Endothelial cell of umbilical vein (primary cell): ENCODE data around the gene PAX5. TPM values are rescaled to one million over a fixed set of nuclear protein-coding genes. Genes with fewer than 3 reads are reported as not detected.

ENCODE experiments used
- BruUV-seq: library from RNA; stranded (reverse); fragments of 400-500 nt; replicated peaks from 2 replicates; lab custom pipeline; 2021; lab: Mats Ljungman, UMichigan
- CTCF ChIA-PET: fragments of 300-600, 350-600 bp; sonication (Branson Sonifier 250); formaldehyde crosslinking; loops from one replicate; lab custom pipeline; 2021; ENCODE audit warnings: antibody characterized with exemption, inconsistent platforms; lab: Charles Lee
- POLR2A ChIA-PET: fragments of 300-600, 350-600 bp; sonication (Branson Sonifier 250); formaldehyde crosslinking; loops from one replicate; lab custom pipeline; 2021; ENCODE audit warnings: antibody characterized with exemption, inconsistent platforms; lab: Charles Lee
- DNase-seq: peaks from one replicate; pipeline ENCODE4 v3.0.0-alpha.2; 2011; ENCODE audit warnings: low read depth, low spot score
- FAIRE-seq: peaks from 2 replicates; lab custom pipeline; 2011; peaks lifted over from hg19 to GRCh38; lab: Jason Lieb, UNC
- H2AFZ ChIP-seq: 2 replicates; pipeline ENCODE4 v1.6.0; 2012; ENCODE audit warnings: low read depth, low read length, control low read depth, inconsistent platforms
- H3K27ac ChIP-seq: 2 replicates; pipeline ENCODE4 v1.5.1; 2011; ENCODE audit warnings: low read depth, mild to moderate bottlenecking, control low read depth, low read length, moderate library complexity; ENCODE audit not compliant: insufficient read depth
- H3K27me3 ChIP-seq, 2 experiments: 2 replicates each; pipeline versions ENCODE4 v1.6.0 to v1.6.1; 2011; ENCODE audit warnings: low read length in 2 of 2, mixed read lengths in 1 of 2; ENCODE audit not compliant: control insufficient read depth in 2 of 2, insufficient read depth in 2 of 2
- H3K36me3 ChIP-seq, 2 experiments: 2 replicates in 1 of 2; 3 replicates in 1 of 2; pipeline ENCODE4 v1.5.1; 2011; ENCODE audit warnings: low read length in 2 of 2, mild to moderate bottlenecking in 1 of 2, moderate library complexity in 1 of 2; ENCODE audit not compliant: control insufficient read depth in 2 of 2, insufficient read depth in 2 of 2; ENCODE audit errors: extremely low read depth in 1 of 2
- H3K4me1 ChIP-seq: 3 replicates; pipeline ENCODE4 v1.5.1; 2011; ENCODE audit warnings: mild to moderate bottlenecking, low read length; ENCODE audit not compliant: control insufficient read depth, insufficient read depth; ENCODE audit errors: extremely low read depth
- H3K4me2 ChIP-seq: 2 replicates; pipeline ENCODE4 v1.6.1; 2011; ENCODE audit warnings: low read length, control low read depth, mixed read lengths; ENCODE audit not compliant: insufficient read depth
- H3K4me3 ChIP-seq, 3 experiments: fragments of 200-600 bp in 1 of 3; sonication (generic), shearing (Covaris generic) in 1 of 3; replicated peaks in 1 of 3; 2 replicates each; pipeline ENCODE4 v1.5.1; 2011 to 2016; ENCODE audit warnings: control low read depth in 3 of 3, low read length in 3 of 3, mild to moderate bottlenecking in 2 of 3, inconsistent platforms in 1 of 3, low read depth in 1 of 3, moderate library complexity in 1 of 3; ENCODE audit not compliant: insufficient read depth in 1 of 3
- H3K79me2 ChIP-seq: 2 replicates; pipeline ENCODE4 v1.6.0; 2012; ENCODE audit warnings: low read length, inconsistent platforms; ENCODE audit not compliant: control insufficient read depth, insufficient read depth
- H3K9ac ChIP-seq: replicated peaks from 2 replicates; pipeline ENCODE3; 2011; ENCODE audit warnings: low read length, control low read depth; ENCODE audit not compliant: insufficient read depth; ENCODE audit errors: extremely low read depth
- H3K9me1 ChIP-seq: replicated peaks from 3 replicates; pipeline ENCODE4 v1.6.0; 2011; ENCODE audit warnings: mild to moderate bottlenecking, low read length; ENCODE audit not compliant: control insufficient read depth, insufficient read depth; ENCODE audit errors: extremely low read depth
- H3K9me3 ChIP-seq: replicated peaks from 2 replicates; pipeline ENCODE4 v1.5.1; 2012; ENCODE audit warnings: low read length, inconsistent platforms; ENCODE audit not compliant: control insufficient read depth, insufficient read depth
- H4K20me1 ChIP-seq: replicated peaks from 2 replicates; pipeline ENCODE3; 2011; ENCODE audit warnings: mild to moderate bottlenecking, low read length; ENCODE audit not compliant: control insufficient read depth, insufficient read depth; ENCODE audit errors: extremely low read depth
- CTCF ChIP-seq, 2 donors: IDR thresholded peaks; 1 replicate in 1 of 2; 2 replicates in 1 of 2; pipeline ENCODE4 v1.5.1; 2011; ENCODE audit warnings: low read length in 2 of 2, mild to moderate bottlenecking in 2 of 2, moderate library complexity in 2 of 2, control low read depth in 1 of 2, inconsistent platforms in 1 of 2, low read depth in 1 of 2; ENCODE audit not compliant: insufficient read depth in 1 of 2; ENCODE audit errors: extremely low read depth in 1 of 2
- EZH2 ChIP-seq: IDR thresholded peaks from 2 replicates; pipeline ENCODE4 v1.6.1; 2012; ENCODE audit warnings: borderline replicate concordance, low read depth, mild to moderate bottlenecking, moderate library complexity, low read length, inconsistent platforms; ENCODE audit not compliant: severe bottlenecking
- FOS ChIP-seq: IDR thresholded peaks from 2 replicates; pipeline ENCODE4 v1.6.1; 2011; ENCODE audit warnings: mild to moderate bottlenecking, low read length, moderate library complexity, borderline replicate concordance; ENCODE audit not compliant: insufficient read depth
- GATA2 ChIP-seq: IDR thresholded peaks from 2 replicates; pipeline ENCODE4 v1.7.0; 2011; ENCODE audit warnings: low read depth, mild to moderate bottlenecking, moderate library complexity, mixed read lengths, low read length; ENCODE audit not compliant: insufficient read length, insufficient read depth
- JUN ChIP-seq: IDR thresholded peaks from 2 replicates; pipeline ENCODE4 v1.6.1; 2011; ENCODE audit warnings: borderline replicate concordance, low read depth; ENCODE audit not compliant: insufficient read length, insufficient read depth
- MAX ChIP-seq: IDR thresholded peaks from 2 replicates; pipeline ENCODE4 v1.6.1; 2011; ENCODE audit not compliant: insufficient read depth, insufficient read length
- MYC ChIP-seq: IDR thresholded peaks from one replicate; pipeline ENCODE4 v1.6.1; 2011; ENCODE audit warnings: mild to moderate bottlenecking, low read depth, low read length
- POLR2A ChIP-seq: IDR thresholded peaks from 2 replicates; pipeline ENCODE4 v1.6.1; 2012; ENCODE audit warnings: low read depth, mild to moderate bottlenecking, control low read depth, low read length
- POLR2AphosphoS5 ChIP-seq: IDR thresholded peaks from 2 replicates; pipeline ENCODE4 v1.6.1; 2012; ENCODE audit warnings: low read depth, mild to moderate bottlenecking, control low read depth, low read length, moderate library complexity; ENCODE audit not compliant: insufficient read depth
- dilution Hi-C: fragments of 300-500 bp; cut with MboI; formaldehyde crosslinking; loops from one replicate; pipeline ENCODE4 v1.15.0; 2019; ENCODE audit warnings: low sequenced_read_pairs; ENCODE audit not compliant: extremely low pct_ligation_motif_present
- intact Hi-C: fragments of 100-400 bp; cut with micrococcal nuclease; formaldehyde crosslinking; loops from one replicate; pipeline ENCODE4 v1.10.0; 2022
- polyA plus RNA-seq, 4 experiments: library from polyadenylated mRNA; depleted of rRNA in 3 of 4; stranded (reverse) in 3 of 4; unstranded in 1 of 4; fragments of >200 nt; gene quantifications; 2 replicates each; pipeline versions ENCODE4 v1.2.1 to v1.2.3, GENCODE V29; 2011 to 2012; ENCODE audit warnings: missing spikeins in 1 of 4
- total RNA-seq: library from RNA; stranded (reverse); gene quantifications from 2 replicates; pipeline ENCODE4 v1.2.3, GENCODE V29; 2021

Gene PAX5
- total and polyA plus RNA-seq, 2 donors (not counting 3 experiments of a cell fraction or from before 2014, with no cell fraction given): not detected

GRCh38 chr9:36902080-36902716 is 131.9 kb downstream of the PAX5 start:
- intact Hi-C loops (no loop called here), dilution Hi-C loops (no loop called here)
- Histone ChIP-seq H3K4me1 (peaks cover 3% of the 10 kb centered on the region), H3K4me2 (no peak overlapping the region), H3K27me3 (peaks cover 8 to 18% of the 10 kb centered on the region in 2 experiments), H3K9me3 (no peaks in the 10 kb centered on the region), H2AFZ (no peak overlapping the region), H4K20me1 (no peaks in the 10 kb centered on the region), H3K4me3 (no peak overlapping the region), H3K9ac (no peak overlapping the region), H3K36me3 (no peaks in the 10 kb centered on the region), H3K27ac (no peak overlapping the region), H3K79me2 (no peaks in the 10 kb centered on the region), H3K9me1 (no peaks in the 10 kb centered on the region)
- DNase-seq (no peak), FAIRE-seq (no peak)
- BruUV-seq: no TSS peak
- no peak for TF ChIP-seq POLR2A
- CTCF ChIA-PET: interaction anchor here (1.8 kb wide), 1 partner anchor 8 kb away, joined by 5 read pairs; no protein-coding TSS in a partner anchor
- POLR2A ChIA-PET: no interaction called here

- POLR2A ChIA-PET: no interaction called here
These were observed 132.5 kb downstream of the PAX5 start for GRCh38 chr9:36901528-36901927.

More at GRCh38 chr9:36901528-36901927, 132.5 kb downstream of the PAX5 start:
- H3K27ac ChIP-seq: no peak overlapping the region
- no peak overlapping the region for H2AFZ ChIP-seq
- no peak overlapping the region for H3K9ac ChIP-seq
- H3K4me2 ChIP-seq: no peak overlapping the region
- H3K9me1 ChIP-seq: no peaks in the 10 kb centered on the region
- no peaks in the 10 kb centered on the region for H3K79me2 ChIP-seq
- H3K4me3 ChIP-seq: no peak overlapping the region
- no TSS peak for BruUV-seq
- TF ChIP-seq POLR2AphosphoS5 (no peak), MYC (no peak), FOS (no peak), CTCF (IDR thresholded peaks at IDR 0.05; ENCODE audit: extremely low read depth in 1 of 2, insufficient read depth in 1 of 2, low read depth in 1 of 2, low read length in 2 of 2) (no peak), MAX (no peak), GATA2 (no peak), EZH2 (no peak), JUN (no peak), POLR2A (no peak)
- intact Hi-C loops: no loop called here
- peaks cover 3% of the 10 kb centered on the region for H3K4me1 ChIP-seq
- H3K9me3 ChIP-seq: no peaks in the 10 kb centered on the region
- dilution Hi-C loops: no loop called here
- peaks cover 5 to 16% of the 10 kb centered on the region in 2 experiments for H3K27me3 ChIP-seq
- CTCF ChIA-PET: interaction anchor here (0.7 to 1.8 kb wide), 2 partner anchors 9 to 29 kb away, joined by 3 to 5 read pairs; no protein-coding TSS in a partner anchor
- FAIRE-seq (no peak), DNase-seq (no peak)
- H4K20me1 ChIP-seq: no peaks in the 10 kb centered on the region
- H3K36me3 ChIP-seq: no peaks in the 10 kb centered on the region
